Rectal smooth muscle tissue (tissue), 1 donor: ENCODE data around the gene ACSM5.

ENCODE experiments used
- H3K27ac ChIP-seq: one replicate; pipeline ENCODE4 v1.7.0; 2013; ENCODE audit warnings: low read depth, low read length, inconsistent platforms
- H3K27me3 ChIP-seq: one replicate; pipeline ENCODE4 v1.7.0; 2013; ENCODE audit warnings: low read length; ENCODE audit not compliant: control insufficient read depth, insufficient read depth
- H3K36me3 ChIP-seq: one replicate; pipeline ENCODE4 v1.7.0; 2013; ENCODE audit warnings: low read length; ENCODE audit not compliant: control insufficient read depth, insufficient read depth
- H3K4me1 ChIP-seq: one replicate; pipeline ENCODE4 v1.7.0; 2013; ENCODE audit warnings: low read length; ENCODE audit not compliant: control insufficient read depth, insufficient read depth
- H3K4me3 ChIP-seq: one replicate; pipeline ENCODE4 v1.7.0; 2013; ENCODE audit warnings: low read length
- H3K9ac ChIP-seq: one replicate; pipeline ENCODE4 v1.7.0; 2013; ENCODE audit warnings: low read length

The ACSM5 gene

DNA sequence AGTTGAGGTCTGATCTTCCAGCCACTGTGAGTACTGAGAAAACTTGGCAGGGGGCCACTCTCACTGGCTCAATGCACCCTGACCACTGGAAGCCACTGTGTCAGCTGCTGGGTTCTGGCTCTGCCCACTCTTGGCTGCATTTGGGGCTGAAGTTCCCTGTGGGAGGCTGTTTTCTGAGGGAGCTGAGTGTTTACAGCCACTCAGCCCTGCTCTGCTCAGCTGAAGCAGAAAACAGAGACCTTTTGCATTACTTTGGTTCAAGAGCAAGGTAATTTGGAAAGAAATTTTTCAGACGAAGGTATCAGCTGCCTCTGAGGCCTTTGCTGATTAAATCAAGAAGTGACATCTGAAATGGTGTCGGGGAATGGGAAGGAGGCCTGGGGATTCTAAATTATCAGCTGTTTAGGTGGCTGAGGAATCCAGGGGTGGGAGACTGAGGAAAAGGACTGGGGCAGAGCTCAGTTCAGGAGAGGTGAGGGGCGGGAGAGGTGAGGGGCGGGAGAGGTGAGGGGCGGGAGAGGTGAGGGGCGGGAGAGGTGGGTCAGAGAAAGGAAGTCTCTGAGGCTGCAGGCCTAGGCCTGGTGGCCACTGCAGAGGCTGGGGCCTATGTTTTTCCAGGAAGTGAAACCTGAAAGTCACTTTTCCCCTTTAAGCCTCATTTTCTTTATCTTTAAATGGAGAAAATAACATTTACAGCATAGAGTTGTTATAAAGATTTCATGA, at the start of gene ACSM5:
Gene ACSM5, plus strand, starts transcription at position 137 of the 723 bp plus-strand sequence. CDS start 1,951 bp downstream, outside the sequence.
- Histone ChIP-seq H3K36me3 (no peaks in the 10 kb centered on the region), H3K27ac (no peak within 1 kb of the TSS), H3K27me3 (no peaks in the 10 kb centered on the region), H3K4me3 (no peak within 1 kb of the TSS), H3K4me1 (no peaks in the 10 kb centered on the region), H3K9ac (no peak within 1 kb of the TSS)

DNA sequence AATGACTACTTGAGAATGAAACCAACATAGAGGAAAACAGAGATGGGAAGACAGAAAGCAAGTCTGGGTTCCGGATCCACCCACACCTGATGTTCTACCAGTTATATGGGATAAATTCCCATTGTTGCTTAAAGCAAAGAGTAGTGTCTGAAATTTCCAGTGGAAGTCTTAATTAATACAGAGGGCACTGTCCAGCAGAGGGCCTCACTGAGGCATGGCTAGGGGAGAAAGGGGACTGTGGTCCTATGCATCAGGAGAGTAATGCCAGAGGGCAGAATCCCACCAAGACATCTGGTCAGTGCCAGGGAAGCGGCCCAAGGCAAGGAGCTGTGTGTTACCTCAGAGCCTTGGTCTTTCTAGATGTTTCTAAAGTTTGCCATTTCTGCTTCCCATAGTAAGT, 49.3 kb upstream of the ACSM5 start:
- H3K27ac ChIP-seq = no peak overlapping the region
- no peak overlapping the region for H3K4me3 ChIP-seq

DNA sequence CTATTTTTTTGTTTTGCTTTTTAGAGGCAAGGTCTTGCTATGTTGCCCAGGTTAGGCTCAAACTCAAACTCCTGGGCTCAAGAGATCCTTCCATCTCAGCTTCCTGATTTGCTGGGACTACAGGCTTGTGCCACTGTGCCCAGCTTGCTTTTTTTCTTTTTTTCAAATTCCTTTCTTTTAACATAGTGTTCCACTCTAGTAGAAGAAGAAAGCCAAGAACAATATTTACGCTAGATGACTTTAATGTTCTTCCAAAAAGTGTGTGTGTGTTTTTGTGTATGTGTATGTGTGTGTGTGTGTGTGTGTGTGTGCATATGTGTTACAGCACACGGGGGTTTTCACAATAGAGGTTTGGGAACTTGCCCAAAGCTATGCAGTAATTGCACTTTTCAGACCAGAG, 46.1 kb upstream of the ACSM5 start:
- Histone ChIP-seq H3K27ac (no peak overlapping the region), H3K4me3 (no peak overlapping the region), H3K4me1 (no peaks in the 10 kb centered on the region), H3K36me3 (no peaks in the 10 kb centered on the region), H3K9ac (no peak overlapping the region), H3K27me3 (no peaks in the 10 kb centered on the region)

More for the DNA sequence above, 49.3 kb upstream of the ACSM5 start:
- H3K4me1 ChIP-seq = no peaks in the 10 kb centered on the region
- no peaks in the 10 kb centered on the region for H3K27me3 ChIP-seq
- no peak overlapping the region for H3K9ac ChIP-seq
- no peaks in the 10 kb centered on the region for H3K36me3 ChIP-seq

DNA sequence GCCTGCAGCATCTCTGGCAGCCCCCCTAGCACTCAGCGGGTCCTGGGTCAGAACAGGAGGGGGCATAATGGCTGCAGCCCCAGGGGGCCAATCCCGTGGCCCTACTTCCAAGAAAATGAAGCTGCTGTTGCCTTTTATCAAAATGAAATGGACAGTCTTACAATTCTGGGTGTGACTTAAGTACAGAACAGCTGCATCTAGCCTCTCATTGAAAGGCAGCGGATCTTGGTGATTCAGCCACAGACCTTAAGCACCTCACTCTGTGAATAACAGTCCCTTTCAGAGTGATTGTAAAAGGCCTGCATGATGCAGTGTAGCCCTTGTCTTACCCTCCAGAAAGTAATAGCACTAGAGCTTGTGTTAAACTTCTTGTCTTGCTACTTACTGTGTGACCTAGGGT, 45.3 kb upstream of the ACSM5 start:
- Histone ChIP-seq H3K27me3 (no peaks in the 10 kb centered on the region), H3K36me3 (no peaks in the 10 kb centered on the region), H3K27ac (no peak overlapping the region)

DNA sequence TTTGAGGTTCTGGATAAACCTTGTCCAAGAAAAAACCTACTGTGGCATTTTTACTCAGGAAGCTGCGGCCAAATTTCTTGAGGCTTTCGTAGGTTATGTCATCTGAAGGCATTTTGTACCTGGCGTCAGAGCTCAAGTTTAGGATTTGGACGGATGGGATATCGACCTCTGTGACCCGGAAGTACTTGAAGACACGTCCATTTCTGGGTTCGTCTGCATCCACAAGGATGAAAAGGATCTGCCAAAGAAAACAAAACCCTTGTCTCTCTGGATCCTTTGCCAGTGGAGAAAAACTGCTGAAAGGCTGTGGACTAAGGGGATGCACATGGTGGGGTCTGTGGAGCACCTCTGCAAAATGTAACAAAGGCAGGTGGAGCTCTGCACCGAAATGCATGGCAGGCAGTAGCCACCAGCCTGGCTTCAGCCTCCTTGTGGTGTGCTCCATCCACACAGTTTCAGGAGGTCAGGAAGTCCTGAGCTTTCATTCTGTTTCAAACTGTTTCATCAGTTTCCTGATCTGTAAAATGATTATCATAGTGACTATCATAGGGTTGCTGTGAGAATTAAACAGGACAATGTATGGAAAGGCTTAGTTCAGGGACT, 39.8 kb upstream of the ACSM5 start:
- Histone ChIP-seq H3K27me3 (no peaks in the 10 kb centered on the region), H3K4me3 (no peak overlapping the region), H3K4me1 (no peaks in the 10 kb centered on the region), H3K27ac (no peak overlapping the region), H3K9ac (no peak overlapping the region), H3K36me3 (no peaks in the 10 kb centered on the region)

More for the DNA sequence above, 45.3 kb upstream of the ACSM5 start:
- Histone ChIP-seq H3K9ac (no peak overlapping the region), H3K4me1 (no peaks in the 10 kb centered on the region), H3K4me3 (no peak overlapping the region)

- Histone ChIP-seq H3K36me3 (no peaks in the 10 kb centered on the region), H3K9ac (no peak overlapping the region), H3K4me3 (no peak overlapping the region), H3K27ac (no peak overlapping the region), H3K27me3 (no peaks in the 10 kb centered on the region), H3K4me1 (no peaks in the 10 kb centered on the region)
Observed at GRCh38 chr16:20372701-20373100, 36.6 kb upstream of the ACSM5 start.

GRCh38 chr16:20377181-20377580, 32.2 kb upstream of the ACSM5 start:
- Histone ChIP-seq H3K4me3 (no peak overlapping the region), H3K27me3 (no peaks in the 10 kb centered on the region), H3K27ac (no peak overlapping the region)

DNA sequence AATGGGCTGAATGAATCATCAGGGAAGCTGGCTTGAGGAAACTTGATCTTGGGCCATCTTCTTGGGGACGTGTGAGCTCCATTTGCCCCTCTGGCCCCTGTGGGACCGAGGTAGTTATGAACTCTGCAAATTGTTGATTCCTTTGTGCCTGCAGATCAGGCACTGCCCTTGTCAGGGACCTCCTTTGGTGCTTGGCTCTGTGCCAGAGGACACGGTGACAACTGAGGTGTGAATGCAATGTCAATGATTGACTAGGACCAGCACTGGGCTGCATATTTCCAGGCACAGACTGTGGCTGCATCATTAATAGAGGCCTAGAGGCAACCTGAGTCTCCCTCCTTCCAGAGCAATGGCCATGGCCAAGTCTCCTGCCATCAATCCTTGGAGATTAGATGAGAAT, 28.6 kb upstream of the ACSM5 start:
- Histone ChIP-seq H3K4me3 (no peak overlapping the region), H3K27ac (no peak overlapping the region), H3K27me3 (no peaks in the 10 kb centered on the region), H3K9ac (no peak overlapping the region), H3K36me3 (no peaks in the 10 kb centered on the region), H3K4me1 (no peaks in the 10 kb centered on the region)

More at GRCh38 chr16:20377181-20377580, 32.2 kb upstream of the ACSM5 start:
- Histone ChIP-seq H3K9ac (no peak overlapping the region), H3K36me3 (no peaks in the 10 kb centered on the region), H3K4me1 (no peaks in the 10 kb centered on the region)

GRCh38 chr16:20382202-20382948, 27.0 kb upstream of the ACSM5 start:
- H3K27ac ChIP-seq = no peak overlapping the region
- no peaks in the 10 kb centered on the region for H3K27me3 ChIP-seq
- H3K36me3 ChIP-seq = no peaks in the 10 kb centered on the region
- H3K4me3 ChIP-seq = no peak overlapping the region
- H3K9ac ChIP-seq = no peak overlapping the region
- no peaks in the 10 kb centered on the region for H3K4me1 ChIP-seq

GRCh38 chr16:20383106-20384029, 26.0 kb upstream of the ACSM5 start:
- no peaks in the 10 kb centered on the region for H3K36me3 ChIP-seq
- H3K4me1 ChIP-seq = no peaks in the 10 kb centered on the region
- no peak overlapping the region for H3K27ac ChIP-seq
- H3K4me3 ChIP-seq = no peak overlapping the region
- no peak overlapping the region for H3K9ac ChIP-seq
- H3K27me3 ChIP-seq = no peaks in the 10 kb centered on the region

- no peaks in the 10 kb centered on the region for H3K4me1 ChIP-seq
- H3K27me3 ChIP-seq = no peaks in the 10 kb centered on the region
- H3K27ac ChIP-seq = no peak overlapping the region
- no peak overlapping the region for H3K9ac ChIP-seq
- H3K4me3 ChIP-seq = no peak overlapping the region
- no peaks in the 10 kb centered on the region for H3K36me3 ChIP-seq
Observed at GRCh38 chr16:20385844-20386832, 23.2 kb upstream of the ACSM5 start.
